NOMO-1 (cell line): ENCODE data around the gene NPAP1.
"Not testable (repeated sequence)": the region's sequence is repeated elsewhere in the genome, so short reads cannot be mapped to it uniquely, and the experiment has no call there.

Source experiments
- DNase-seq, 2 experiments: peaks; one replicate each; lab custom pipeline; 2025; ENCODE audit not compliant: unreplicated experiment in 2 of 2; lab: John Stamatoyannopoulos, UW

Gene NPAP1

GRCh38 chr15:24675332-24676144 is at the start of gene NPAP1:
NPAP1 (plus strand) TSS chr15:24675775; CDS start chr15:24675868, 93 bp downstream.
- no peak for DNase-seq

- DNase-seq: no peak
These were observed 48.1 kb upstream of the NPAP1 start for GRCh38 chr15:24627443-24627842.

- no peak for DNase-seq
These were observed 42.5 kb upstream of the NPAP1 start for GRCh38 chr15:24633082-24633481.

GRCh38 chr15:24639412-24639811 is 36.2 kb upstream of the NPAP1 start:
- DNase-seq: not testable (repeated sequence)

GRCh38 chr15:24645627-24646026 is 29.9 kb upstream of the NPAP1 start:
- DNase-seq: no peak

- no peak for DNase-seq
These were observed 16.0 kb upstream of the NPAP1 start for GRCh38 chr15:24659622-24660021.

- no peak for DNase-seq
These were observed 12.6 kb upstream of the NPAP1 start for GRCh38 chr15:24662991-24663390.

- no peak for DNase-seq
These were observed 856 bp downstream of the NPAP1 start for GRCh38 chr15:24676431-24676830.

GRCh38 chr15:24678485-24678884 is 2.9 kb downstream of the NPAP1 start:
- DNase-seq: no peak

- DNase-seq: no peak
These were observed 6.4 kb downstream of the NPAP1 start for GRCh38 chr15:24682002-24682401.

- not testable (repeated sequence) for DNase-seq
These were observed 7.3 kb downstream of the NPAP1 start for GRCh38 chr15:24682905-24683304.

GRCh38 chr15:24683736-24684135 is 8.2 kb downstream of the NPAP1 start:
- DNase-seq: no peak

GRCh38 chr15:24684313-24684712 is 8.7 kb downstream of the NPAP1 start:
- DNase-seq: no peak

GRCh38 chr15:24696201-24696600 is 20.6 kb downstream of the NPAP1 start:
- no peak for DNase-seq

- no peak for DNase-seq
These were observed 21.3 kb downstream of the NPAP1 start for GRCh38 chr15:24696842-24697241.

- no peak for DNase-seq
These were observed 42.9 kb downstream of the NPAP1 start for GRCh38 chr15:24718289-24719082.

- DNase-seq: no peak
These were observed 54.2 kb downstream of the NPAP1 start for GRCh38 chr15:24729760-24730159.
